ENCODE results near the gene MOSPD3.

Gene MOSPD3

GRCh38 chr7:100572281-100572948, 39.9 kb upstream of the MOSPD3 start:
- no peak for DNase-seq
- Mint-ChIP-seq H3K4me3 (no peak overlapping the region), H3K4me1 (ENCODE audit: low read depth) (peaks cover 42% of the 10 kb centered on the region), H3K27ac (peak overlapping the region; percentile 65), H3K36me3 (ENCODE audit: low read depth) (peaks cover 35% of the 10 kb centered on the region), H3K9me3 (no peaks in the 10 kb centered on the region), H3K27me3 (no peaks in the 10 kb centered on the region)

- H3K36me3 Mint-ChIP-seq (ENCODE audit: low read depth) = peaks cover 35% of the 10 kb centered on the region
- no peak overlapping the region for H3K4me3 Mint-ChIP-seq
- peak overlapping the region; percentile 50 for H3K27ac Mint-ChIP-seq
- DNase-seq = no peak
- no peaks in the 10 kb centered on the region for H3K27me3 Mint-ChIP-seq
- H3K9me3 Mint-ChIP-seq = no peaks in the 10 kb centered on the region
- peaks cover 35% of the 10 kb centered on the region for H3K4me1 Mint-ChIP-seq (ENCODE audit: low read depth)
Observed at GRCh38 chr7:100572949-100573675, 39.2 kb upstream of the MOSPD3 start.

DNA sequence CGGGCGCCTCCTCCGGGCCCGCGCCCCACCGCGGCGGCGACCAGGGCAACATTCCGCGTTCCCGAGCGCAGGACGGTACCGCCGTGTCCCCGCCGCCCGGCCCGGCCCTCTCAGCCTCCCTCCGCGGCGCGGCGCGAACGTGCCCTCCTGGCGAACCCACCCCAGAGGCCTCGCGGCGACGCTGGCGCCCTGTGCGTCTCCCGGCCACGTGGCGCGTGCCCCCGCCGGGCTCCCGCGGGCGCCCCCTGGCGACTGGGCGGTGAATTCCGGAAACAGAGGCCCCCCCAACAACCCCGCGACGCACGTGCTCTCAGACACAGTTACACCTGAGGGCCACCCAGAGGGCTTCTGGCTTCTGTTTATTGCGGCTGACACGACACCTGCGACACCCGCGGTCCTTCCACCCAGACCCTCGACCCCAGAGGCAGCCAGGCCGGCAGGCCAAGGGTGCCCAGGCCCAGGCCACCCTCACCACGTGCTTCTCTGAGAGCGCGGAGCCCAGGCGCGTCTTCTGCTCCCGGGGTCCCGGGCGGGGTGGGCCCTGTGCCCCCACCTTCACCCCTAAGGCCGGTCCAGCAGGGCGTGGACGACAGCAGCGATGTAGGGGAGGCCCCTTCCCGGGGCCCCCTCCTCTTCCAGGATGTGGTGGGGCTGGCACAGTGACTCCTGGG, 38.5 kb upstream of the MOSPD3 start, which contains the start of gene SAP25:
TSS of gene SAP25 (minus strand) at position 210 of the 671 bp plus-strand sequence. CDS start at position 52, 158 bp downstream.
- Mint-ChIP-seq H3K27me3 (no peaks in the 10 kb centered on the region), H3K4me1 (ENCODE audit: low read depth) (peaks cover 30% of the 10 kb centered on the region), H3K27ac (peak within 1 kb of the TSS; percentile 78), H3K4me3 (no peak within 1 kb of the TSS), H3K36me3 (ENCODE audit: low read depth) (peaks cover 35% of the 10 kb centered on the region), H3K9me3 (no peaks in the 10 kb centered on the region)
- no peak for DNase-seq

- peaks cover 23% of the 10 kb centered on the region for H3K4me1 Mint-ChIP-seq (ENCODE audit: low read depth)
- H3K36me3 Mint-ChIP-seq (ENCODE audit: low read depth) = peaks cover 35% of the 10 kb centered on the region
- no peak for DNase-seq
- peak overlapping the region; percentile 78 for H3K27ac Mint-ChIP-seq
- no peaks in the 10 kb centered on the region for H3K9me3 Mint-ChIP-seq
- no peak overlapping the region for H3K4me3 Mint-ChIP-seq
- no peaks in the 10 kb centered on the region for H3K27me3 Mint-ChIP-seq
Observed at GRCh38 chr7:100574362-100575205, 37.8 kb upstream of the MOSPD3 start.

DNA sequence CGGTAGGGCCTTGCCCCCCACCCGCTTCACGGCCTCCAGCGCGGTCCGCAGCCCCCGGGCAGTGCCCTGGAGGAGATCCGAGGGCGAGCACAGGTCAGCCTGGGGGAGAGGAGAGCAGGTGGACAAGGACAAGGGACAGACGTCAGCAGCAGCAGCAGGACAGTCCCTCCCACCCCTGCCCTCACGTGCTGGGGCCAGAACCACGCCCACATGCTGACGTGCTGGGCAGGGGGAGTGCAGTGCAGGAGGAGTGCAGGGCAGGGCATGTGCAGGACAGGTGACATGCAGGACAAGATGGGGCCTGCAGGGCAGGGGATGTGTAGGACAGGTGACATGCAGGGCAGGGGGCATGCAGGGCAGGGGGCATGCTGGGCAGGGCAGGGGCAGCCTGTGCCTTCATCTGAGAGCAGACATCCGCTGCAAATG, 37.1 kb upstream of the MOSPD3 start:
- Mint-ChIP-seq H3K27ac (no peak overlapping the region), H3K4me3 (no peak overlapping the region), H3K36me3 (ENCODE audit: low read depth) (peaks cover 35% of the 10 kb centered on the region), H3K27me3 (no peaks in the 10 kb centered on the region), H3K9me3 (no peaks in the 10 kb centered on the region), H3K4me1 (ENCODE audit: low read depth) (peaks cover 18% of the 10 kb centered on the region)
- DNase-seq = no peak

DNA sequence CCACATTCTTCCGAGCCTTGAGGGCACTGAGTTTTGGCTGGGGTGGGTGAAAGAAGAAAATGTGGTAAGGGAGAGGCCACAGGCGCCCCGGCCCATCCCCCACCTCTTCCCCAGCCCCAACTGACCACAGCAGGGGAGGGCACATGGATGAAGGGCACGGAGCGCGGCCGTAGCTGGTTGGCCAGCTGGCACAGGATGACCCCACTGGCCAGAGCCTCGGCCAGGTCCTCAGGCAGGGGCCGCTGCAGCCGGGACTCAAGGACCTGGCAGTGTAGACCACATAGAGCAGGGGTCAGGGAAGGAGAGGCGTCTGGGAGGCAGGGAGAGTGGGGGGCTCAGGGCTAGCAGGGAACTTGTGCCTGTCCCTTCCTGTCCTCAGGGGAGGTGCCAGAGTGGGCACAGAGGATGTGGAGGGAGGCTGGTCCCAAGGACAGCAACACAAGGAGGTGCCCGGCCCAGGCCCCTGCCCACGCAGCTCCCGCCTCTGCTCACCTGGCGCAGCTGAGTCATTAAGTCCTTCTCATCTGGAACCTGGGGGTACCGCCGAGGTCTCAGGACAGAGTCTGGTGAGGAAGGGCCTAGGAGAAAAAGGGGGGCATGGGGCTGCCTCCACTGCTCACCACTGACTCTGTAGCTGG, 36.5 kb upstream of the MOSPD3 start:
- Mint-ChIP-seq H3K27me3 (no peaks in the 10 kb centered on the region), H3K4me3 (no peak overlapping the region), H3K36me3 (ENCODE audit: low read depth) (peaks cover 35% of the 10 kb centered on the region), H3K9me3 (no peaks in the 10 kb centered on the region), H3K27ac (no peak overlapping the region), H3K4me1 (ENCODE audit: low read depth) (peaks cover 13% of the 10 kb centered on the region)
- DNase-seq = no peak

GRCh38 chr7:100576384-100576993, 35.9 kb upstream of the MOSPD3 start:
- H3K4me3 Mint-ChIP-seq = no peak overlapping the region

DNA sequence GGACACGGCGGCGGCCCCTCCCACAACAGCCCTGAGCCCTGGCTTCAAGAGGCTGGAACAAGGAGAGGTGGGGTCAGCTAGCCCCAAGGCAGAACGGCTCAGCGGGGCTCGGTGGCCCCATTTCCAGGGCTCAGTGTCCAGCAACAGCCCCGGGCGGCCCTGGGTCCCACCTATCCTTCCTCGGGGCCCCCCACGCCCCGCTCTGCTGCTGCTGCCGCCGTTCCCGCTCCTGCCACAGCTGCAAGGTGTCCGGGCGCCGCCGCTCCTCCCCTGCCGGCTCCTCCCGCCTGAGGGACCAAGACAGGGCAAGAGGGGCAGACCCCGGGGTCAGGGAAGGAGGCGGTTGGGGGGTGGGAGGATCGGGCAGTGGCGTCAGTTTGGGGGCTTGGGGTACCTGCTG, 35.2 kb upstream of the MOSPD3 start:
- H3K9me3 Mint-ChIP-seq = no peaks in the 10 kb centered on the region
- H3K27me3 Mint-ChIP-seq = no peaks in the 10 kb centered on the region
- peaks cover 32% of the 10 kb centered on the region for H3K36me3 Mint-ChIP-seq (ENCODE audit: low read depth)
- H3K4me3 Mint-ChIP-seq = no peak overlapping the region
- peaks cover 12% of the 10 kb centered on the region for H3K4me1 Mint-ChIP-seq (ENCODE audit: low read depth)
- no peak for DNase-seq
- H3K27ac Mint-ChIP-seq = no peak overlapping the region

More at GRCh38 chr7:100576384-100576993, 35.9 kb upstream of the MOSPD3 start:
- peaks cover 11% of the 10 kb centered on the region for H3K4me1 Mint-ChIP-seq (ENCODE audit: low read depth)
- no peaks in the 10 kb centered on the region for H3K9me3 Mint-ChIP-seq
- no peak for DNase-seq
- H3K36me3 Mint-ChIP-seq (ENCODE audit: low read depth) = peaks cover 35% of the 10 kb centered on the region
- H3K27me3 Mint-ChIP-seq = no peaks in the 10 kb centered on the region
- H3K27ac Mint-ChIP-seq = no peak overlapping the region

GRCh38 chr7:100577507-100577906, 34.8 kb upstream of the MOSPD3 start:
- Mint-ChIP-seq H3K4me1 (ENCODE audit: low read depth) (peaks cover 13% of the 10 kb centered on the region), H3K36me3 (ENCODE audit: low read depth) (peaks cover 28% of the 10 kb centered on the region), H3K27ac (no peak overlapping the region), H3K4me3 (no peak overlapping the region), H3K27me3 (no peaks in the 10 kb centered on the region), H3K9me3 (no peaks in the 10 kb centered on the region)
- DNase-seq = no peak

- Mint-ChIP-seq H3K9me3 (no peaks in the 10 kb centered on the region), H3K27ac (peak overlapping the region; percentile 59), H3K36me3 (ENCODE audit: low read depth) (peaks cover 28% of the 10 kb centered on the region), H3K27me3 (no peaks in the 10 kb centered on the region), H3K4me1 (ENCODE audit: low read depth) (peaks cover 23% of the 10 kb centered on the region), H3K4me3 (no peak overlapping the region)
- DNase-seq = no peak
Observed at GRCh38 chr7:100578246-100579183, 33.8 kb upstream of the MOSPD3 start.

DNA sequence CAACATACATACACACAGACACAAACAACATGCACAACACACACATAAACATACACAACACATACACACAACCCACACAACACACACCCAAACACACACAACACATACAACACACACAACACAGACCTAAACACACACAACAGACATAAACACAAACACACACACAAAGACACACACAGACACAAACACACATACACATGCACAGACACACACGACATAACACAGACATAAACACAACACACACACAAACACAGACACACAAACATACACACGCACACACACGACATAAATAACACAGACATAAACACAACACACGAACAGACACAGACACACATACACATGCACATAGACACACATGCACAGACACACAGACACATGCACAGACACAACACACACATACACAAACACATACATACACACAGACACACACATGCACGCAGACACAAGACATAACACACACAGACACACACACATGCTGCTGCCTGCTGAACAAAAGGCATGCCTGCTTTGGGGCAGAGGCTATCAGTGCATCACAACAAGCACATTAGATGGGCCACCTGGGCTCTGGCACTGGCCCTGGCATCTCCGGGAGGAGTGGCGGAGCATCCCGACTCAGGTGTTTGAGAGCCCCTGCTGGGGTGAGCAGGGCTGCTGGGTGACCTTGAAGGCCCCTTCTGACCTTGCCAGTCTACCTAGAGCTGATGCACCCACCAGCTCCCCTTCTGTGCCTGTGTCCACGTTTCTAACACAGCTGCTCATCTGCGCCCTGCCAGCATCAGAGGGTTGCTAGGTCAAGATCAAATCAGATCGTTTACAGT, 31.7 kb upstream of the MOSPD3 start:
- no peak for DNase-seq
- peaks cover 42% of the 10 kb centered on the region for H3K4me1 Mint-ChIP-seq (ENCODE audit: low read depth)
- no peaks in the 10 kb centered on the region for H3K27me3 Mint-ChIP-seq

GRCh38 chr7:100582041-100582579, 30.2 kb upstream of the MOSPD3 start:
- H3K36me3 Mint-ChIP-seq (ENCODE audit: low read depth) = peaks cover 11% of the 10 kb centered on the region
- peaks cover 44% of the 10 kb centered on the region for H3K4me1 Mint-ChIP-seq (ENCODE audit: low read depth)
- H3K27me3 Mint-ChIP-seq = no peaks in the 10 kb centered on the region
- no peak for DNase-seq
- H3K4me3 Mint-ChIP-seq = no peak overlapping the region
- no peaks in the 10 kb centered on the region for H3K9me3 Mint-ChIP-seq
- peak overlapping the region; percentile 97 for H3K27ac Mint-ChIP-seq

More for the DNA sequence above, 31.7 kb upstream of the MOSPD3 start:
- Mint-ChIP-seq H3K27ac (no peak overlapping the region), H3K36me3 (ENCODE audit: low read depth) (peaks cover 23% of the 10 kb centered on the region), H3K4me3 (no peak overlapping the region), H3K9me3 (no peaks in the 10 kb centered on the region)
